H1 (cell line): ENCODE measurements around the gene MRPL17. TPM values are rescaled to one million over a fixed set of nuclear protein-coding genes. Genes with fewer than 3 reads are reported as not detected.

Experiments
- ASH2L ChIP-seq: fragments of 200-600, 300-600 bp; sonication (generic); IDR thresholded peaks from one replicate; pipeline ENCODE4 v1.7.1; 2017; ENCODE audit warnings: low read length
- KDM1A ChIP-seq: fragments of 200-600, 300-600 bp; sonication (generic); IDR thresholded peaks from 2 replicates; pipeline ENCODE4 v1.7.1; 2016; ENCODE audit warnings: mild to moderate bottlenecking, low read length, borderline replicate concordance
- PHF8 ChIP-seq: fragments of 200-600 bp; sonication (generic); conservative IDR thresholded peaks from 2 replicates; pipeline ENCODE4 v1.7.1; 2012; ENCODE audit warnings: low read depth, mild to moderate bottlenecking, inconsistent platforms, low read length, moderate library complexity
- POLR2AphosphoS5 ChIP-seq: IDR thresholded peaks from 2 replicates; pipeline ENCODE4 v1.6.1; 2011; ENCODE audit warnings: low read depth, low read length
- polyA plus RNA-seq, 7 experiments: library from polyadenylated mRNA; depleted of rRNA in 3 of 7; stranded (reverse) in 5 of 7; unstranded in 2 of 7; fragments of >200 nt in 5 of 7; fragments of 200-250 nt in 2 of 7; gene quantifications; 1 replicate in 5 of 7; 2 replicates in 1 of 7; 4 replicates in 1 of 7; pipeline versions ENCODE4 v1.2.1 to v1.2.3, GENCODE V29; 2011 to 2013; ENCODE audit warnings: missing spikeins in 2 of 7, mixed read lengths in 2 of 7
- total RNA-seq: library from RNA; stranded (reverse); fragmentation: NEBNext Ultra II Directional; extraction: Animal tissue kit (Norgen Biotek cat#: 25700); gene quantifications from 2 replicates; pipeline ENCODE4 v1.2.1, GENCODE V29; 2021
- TF ChIP-seq, protein P1 (sequence below): IDR thresholded peaks from 2 replicates; pipeline ENCODE4 v1.6.1; 2012; ENCODE audit warnings: low read length, inconsistent platforms
- TF ChIP-seq, protein P2 (sequence below), 3 experiments: IDR thresholded peaks; 1 replicate in 2 of 3; 2 replicates in 1 of 3; pipeline versions ENCODE4 v1.5.1 to v1.6.1; 2011; ENCODE audit warnings: low read length in 3 of 3, mild to moderate bottlenecking in 3 of 3, inconsistent platforms in 2 of 3, low read depth in 1 of 3, moderate library complexity in 1 of 3; ENCODE audit not compliant: insufficient read depth in 1 of 3; ENCODE audit errors: control extremely low read depth in 1 of 3
- TF ChIP-seq, protein P3 (sequence below): IDR thresholded peaks from 2 replicates; pipeline ENCODE4 v1.6.1; 2012; ENCODE audit warnings: inconsistent platforms

The MRPL17 gene
- total and polyA plus RNA-seq, 2 of the 8 experiments (the other 6 are each of a cell fraction or from before 2014, with no cell fraction given), result 55.7 to 70.5 TPM

DNA sequence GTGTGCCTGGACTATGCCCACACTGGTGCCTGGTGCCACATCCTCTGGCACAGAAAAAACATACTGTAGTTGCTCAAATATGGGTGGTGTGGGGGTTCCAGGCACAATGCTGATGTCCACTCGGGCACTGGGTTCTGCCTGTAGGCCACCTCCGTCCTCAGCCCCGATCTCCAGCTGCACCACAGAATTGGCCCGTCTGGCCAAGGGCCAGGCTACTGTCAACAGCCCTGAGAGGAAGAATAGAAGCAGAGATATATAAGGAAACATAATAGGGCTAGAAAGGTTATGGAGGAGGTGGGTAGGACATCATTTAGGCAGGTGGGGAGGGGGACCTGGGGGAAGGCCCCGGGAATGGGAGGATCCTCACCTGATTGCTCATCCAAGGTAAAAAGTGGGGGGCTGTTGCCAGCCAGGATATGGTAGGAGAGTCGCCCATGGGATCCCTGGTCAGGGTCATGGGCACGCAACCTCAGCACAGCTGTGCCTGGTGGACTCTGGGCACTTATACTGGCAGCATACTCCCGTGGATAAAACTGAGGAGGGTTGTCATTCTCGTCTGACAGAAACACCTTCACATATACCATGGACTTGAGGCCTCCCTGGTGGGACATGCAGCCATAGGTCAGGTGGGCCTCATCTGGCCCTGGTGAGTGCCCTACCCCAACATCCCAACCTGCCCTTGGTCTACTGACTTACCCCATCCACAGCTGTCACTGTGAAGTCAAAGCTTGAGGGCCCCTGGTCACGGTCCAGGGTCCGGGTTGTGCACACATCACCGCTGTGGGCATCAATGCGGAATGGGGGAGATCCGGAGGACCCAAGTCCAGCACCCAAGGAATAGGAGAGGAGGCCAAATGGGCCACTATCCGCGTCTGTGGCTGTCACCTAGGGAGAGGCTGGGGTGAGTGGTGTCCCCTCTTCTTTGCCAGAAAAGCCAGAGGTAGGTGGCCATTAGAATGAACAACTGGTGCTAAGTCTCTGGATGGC is 49.4 kb downstream of the MRPL17 start (continued):
- TF ChIP-seq, protein P1, sequence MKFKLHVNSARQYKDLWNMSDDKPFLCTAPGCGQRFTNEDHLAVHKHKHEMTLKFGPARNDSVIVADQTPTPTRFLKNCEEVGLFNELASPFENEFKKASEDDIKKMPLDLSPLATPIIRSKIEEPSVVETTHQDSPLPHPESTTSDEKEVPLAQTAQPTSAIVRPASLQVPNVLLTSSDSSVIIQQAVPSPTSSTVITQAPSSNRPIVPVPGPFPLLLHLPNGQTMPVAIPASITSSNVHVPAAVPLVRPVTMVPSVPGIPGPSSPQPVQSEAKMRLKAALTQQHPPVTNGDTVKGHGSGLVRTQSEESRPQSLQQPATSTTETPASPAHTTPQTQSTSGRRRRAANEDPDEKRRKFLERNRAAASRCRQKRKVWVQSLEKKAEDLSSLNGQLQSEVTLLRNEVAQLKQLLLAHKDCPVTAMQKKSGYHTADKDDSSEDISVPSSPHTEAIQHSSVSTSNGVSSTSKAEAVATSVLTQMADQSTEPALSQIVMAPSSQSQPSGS, result no peak
- TF ChIP-seq, protein P2, sequence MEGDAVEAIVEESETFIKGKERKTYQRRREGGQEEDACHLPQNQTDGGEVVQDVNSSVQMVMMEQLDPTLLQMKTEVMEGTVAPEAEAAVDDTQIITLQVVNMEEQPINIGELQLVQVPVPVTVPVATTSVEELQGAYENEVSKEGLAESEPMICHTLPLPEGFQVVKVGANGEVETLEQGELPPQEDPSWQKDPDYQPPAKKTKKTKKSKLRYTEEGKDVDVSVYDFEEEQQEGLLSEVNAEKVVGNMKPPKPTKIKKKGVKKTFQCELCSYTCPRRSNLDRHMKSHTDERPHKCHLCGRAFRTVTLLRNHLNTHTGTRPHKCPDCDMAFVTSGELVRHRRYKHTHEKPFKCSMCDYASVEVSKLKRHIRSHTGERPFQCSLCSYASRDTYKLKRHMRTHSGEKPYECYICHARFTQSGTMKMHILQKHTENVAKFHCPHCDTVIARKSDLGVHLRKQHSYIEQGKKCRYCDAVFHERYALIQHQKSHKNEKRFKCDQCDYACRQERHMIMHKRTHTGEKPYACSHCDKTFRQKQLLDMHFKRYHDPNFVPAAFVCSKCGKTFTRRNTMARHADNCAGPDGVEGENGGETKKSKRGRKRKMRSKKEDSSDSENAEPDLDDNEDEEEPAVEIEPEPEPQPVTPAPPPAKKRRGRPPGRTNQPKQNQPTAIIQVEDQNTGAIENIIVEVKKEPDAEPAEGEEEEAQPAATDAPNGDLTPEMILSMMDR (IDR thresholded peaks at IDR 0.05; ENCODE audit: control extremely low read depth in 1 of 3, insufficient read depth in 1 of 3, low read depth in 1 of 3, low read length in 3 of 3), result no peak
- TF ChIP-seq ASH2L (no peak), KDM1A (no peak), POLR2AphosphoS5 (no peak), PHF8 (no peak)
- TF ChIP-seq, protein P3, sequence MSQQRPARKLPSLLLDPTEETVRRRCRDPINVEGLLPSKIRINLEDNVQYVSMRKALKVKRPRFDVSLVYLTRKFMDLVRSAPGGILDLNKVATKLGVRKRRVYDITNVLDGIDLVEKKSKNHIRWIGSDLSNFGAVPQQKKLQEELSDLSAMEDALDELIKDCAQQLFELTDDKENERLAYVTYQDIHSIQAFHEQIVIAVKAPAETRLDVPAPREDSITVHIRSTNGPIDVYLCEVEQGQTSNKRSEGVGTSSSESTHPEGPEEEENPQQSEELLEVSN, result no peak
- TF ChIP-seq, all 59 proteins: peak for 0
